Measurements from ENCODE around the gene GNB3.

GNB3 gene

DNA sequence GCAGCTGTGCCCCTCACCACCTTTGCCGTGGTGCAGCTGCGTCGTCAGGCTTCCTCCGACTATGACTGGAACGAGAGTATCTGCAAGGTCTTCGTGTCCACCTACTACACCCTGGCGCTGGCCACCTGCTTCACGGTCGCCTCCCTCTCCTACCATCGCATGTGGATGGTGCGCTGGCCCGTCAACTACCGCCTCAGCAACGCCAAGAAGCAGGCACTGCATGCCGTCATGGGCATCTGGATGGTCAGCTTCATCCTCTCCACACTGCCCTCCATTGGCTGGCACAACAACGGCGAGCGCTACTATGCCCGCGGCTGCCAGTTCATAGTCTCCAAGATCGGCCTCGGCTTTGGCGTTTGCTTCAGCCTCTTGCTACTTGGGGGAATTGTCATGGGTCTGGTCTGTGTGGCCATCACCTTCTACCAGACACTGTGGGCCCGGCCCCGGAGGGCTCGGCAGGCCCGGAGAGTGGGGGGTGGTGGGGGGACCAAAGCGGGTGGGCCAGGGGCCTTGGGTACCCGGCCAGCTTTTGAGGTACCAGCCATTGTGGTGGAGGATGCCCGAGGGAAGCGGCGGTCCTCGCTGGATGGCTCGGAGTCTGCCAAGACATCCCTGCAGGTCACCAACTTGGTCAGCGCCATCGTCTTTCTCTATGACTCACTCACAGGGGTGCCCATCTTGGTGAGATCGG lies 16.5 kb upstream of the GNB3 start:
- no peak for DNase-seq

DNA sequence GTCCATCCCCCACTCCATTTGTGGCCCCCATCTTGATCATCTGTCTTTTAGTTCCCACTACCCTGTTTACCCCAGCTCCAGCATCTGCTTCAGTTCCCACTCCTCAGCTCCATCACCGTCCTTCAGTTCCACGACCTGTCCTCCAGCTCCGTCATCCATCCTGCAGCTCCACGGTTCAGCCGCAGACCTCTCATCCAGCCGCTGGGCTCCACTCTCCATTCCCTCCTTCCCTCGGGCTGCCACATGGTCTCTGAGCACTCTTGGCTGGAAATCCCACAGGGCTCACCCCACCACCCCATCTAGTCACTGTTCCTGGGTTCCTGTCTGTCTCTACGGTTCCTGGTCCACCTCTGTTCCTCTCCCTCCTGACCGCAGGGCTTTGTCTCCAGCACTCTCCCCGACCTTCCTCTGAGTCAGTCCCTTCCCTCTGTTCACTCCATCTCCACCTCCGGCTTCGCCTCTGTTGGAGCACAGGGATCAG lies 15.8 kb upstream of the GNB3 start:
- DNase-seq, result no peak

DNA sequence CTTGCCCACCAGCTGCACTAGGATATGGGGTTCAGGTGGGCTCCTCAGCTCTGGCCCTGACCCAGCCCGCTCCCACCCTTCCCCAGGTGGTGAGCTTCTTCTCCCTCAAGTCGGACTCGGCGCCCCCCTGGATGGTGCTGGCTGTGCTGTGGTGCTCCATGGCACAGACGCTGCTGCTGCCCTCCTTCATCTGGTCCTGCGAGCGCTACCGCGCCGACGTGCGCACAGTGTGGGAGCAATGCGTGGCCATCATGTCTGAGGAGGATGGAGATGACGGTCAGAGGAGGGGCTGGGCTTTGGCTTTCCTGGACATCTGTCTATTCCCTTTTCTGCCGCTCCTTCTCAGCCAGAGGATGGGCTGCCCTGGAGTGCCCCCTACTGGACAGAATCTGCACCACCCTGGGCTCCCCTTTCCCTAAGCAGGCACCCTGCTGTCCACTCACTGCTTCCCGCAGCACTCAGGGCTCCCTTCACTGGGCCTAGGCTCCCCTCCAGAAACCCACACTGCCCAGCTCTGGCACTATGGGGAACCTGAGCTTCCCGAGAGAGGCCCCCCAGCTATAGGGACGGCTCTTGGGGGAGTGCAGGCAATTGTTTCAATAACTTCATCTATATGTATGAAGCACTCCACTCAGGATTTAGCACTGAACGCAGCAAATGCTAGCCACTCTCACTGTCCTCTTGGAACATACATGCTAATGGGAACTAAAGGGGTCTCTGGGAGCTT lies 15.2 kb upstream of the GNB3 start:
- peak; percentile 71 for DNase-seq

DNA sequence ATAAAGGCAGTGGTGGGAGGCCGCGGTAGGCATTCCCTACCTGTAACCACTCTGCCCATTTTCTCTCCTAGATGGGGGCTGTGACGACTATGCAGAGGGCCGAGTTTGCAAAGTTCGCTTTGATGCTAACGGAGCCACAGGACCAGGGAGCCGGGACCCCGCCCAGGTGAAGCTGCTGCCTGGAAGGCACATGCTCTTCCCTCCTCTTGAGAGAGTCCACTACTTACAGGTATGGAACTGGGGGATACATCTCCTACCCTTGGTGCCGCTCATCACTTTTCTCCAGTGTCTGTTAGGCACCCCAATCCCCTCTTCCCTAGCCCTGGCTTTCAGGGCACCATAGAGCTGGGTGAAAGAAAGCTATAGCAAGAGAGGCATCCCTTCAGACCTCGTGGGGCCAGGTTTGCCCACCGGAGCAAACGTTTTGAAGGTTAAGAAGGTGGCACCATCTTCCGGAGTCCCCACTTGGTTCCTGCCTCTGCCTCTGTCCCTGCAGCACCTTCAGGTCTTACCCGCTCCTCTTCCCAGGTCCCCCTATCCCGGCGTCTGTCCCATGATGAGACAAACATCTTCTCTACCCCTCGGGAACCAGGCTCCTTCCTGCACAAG lies 14.5 kb upstream of the GNB3 start:
- DNase-seq, result no peak

DNA sequence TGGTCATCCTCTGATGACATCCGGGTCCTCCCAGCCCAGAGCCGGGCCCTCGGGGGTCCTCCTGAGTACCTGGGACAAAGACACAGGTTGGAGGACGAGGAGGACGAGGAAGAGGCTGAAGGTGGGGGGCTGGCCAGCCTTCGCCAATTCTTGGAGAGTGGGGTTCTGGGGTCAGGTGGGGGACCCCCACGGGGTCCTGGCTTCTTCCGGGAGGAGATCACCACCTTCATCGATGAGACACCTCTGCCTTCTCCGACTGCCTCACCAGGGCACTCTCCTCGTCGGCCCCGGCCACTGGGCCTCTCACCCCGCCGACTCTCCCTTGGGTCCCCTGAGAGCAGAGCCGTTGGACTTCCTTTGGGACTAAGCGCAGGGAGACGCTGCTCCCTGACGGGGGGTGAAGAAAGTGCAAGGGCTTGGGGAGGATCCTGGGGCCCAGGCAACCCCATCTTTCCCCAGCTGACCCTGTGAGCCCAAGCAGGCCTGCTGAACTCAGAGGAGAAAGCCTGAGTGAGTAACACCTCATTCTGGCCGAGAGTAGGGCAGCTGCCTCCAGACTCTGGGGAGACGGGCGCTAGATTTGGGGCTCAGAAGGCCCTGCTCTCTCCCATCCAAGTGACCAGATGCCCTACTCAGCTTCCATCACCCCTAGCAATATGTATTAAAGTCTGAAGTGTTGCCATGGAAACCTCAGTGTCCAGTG lies 13.8 kb upstream of the GNB3 start:
- no peak for DNase-seq

DNA sequence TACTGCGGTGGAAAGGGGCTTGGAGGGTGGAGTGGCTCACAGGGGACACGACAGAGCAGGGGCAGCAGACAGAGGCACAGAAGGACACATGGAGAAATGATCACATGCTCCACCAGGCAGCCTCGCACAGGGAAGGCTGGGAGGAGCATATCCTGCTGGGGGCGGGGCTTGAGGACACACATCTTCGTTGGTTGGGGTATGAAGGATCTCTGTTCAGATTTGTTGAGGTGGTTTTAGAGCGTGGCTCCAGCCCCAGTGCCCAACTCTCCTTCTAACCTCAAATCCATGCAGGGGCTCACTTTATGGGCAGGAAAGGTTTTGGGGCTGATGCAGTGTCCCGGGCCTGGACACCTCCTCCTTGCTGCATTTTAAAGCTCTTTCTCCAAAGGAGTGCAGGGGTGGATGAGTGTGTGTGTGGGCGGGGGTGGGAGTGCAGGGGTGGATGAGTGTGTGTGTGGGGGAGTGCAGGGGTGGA lies 13.3 kb upstream of the GNB3 start:
- DNase-seq, result no peak

DNA sequence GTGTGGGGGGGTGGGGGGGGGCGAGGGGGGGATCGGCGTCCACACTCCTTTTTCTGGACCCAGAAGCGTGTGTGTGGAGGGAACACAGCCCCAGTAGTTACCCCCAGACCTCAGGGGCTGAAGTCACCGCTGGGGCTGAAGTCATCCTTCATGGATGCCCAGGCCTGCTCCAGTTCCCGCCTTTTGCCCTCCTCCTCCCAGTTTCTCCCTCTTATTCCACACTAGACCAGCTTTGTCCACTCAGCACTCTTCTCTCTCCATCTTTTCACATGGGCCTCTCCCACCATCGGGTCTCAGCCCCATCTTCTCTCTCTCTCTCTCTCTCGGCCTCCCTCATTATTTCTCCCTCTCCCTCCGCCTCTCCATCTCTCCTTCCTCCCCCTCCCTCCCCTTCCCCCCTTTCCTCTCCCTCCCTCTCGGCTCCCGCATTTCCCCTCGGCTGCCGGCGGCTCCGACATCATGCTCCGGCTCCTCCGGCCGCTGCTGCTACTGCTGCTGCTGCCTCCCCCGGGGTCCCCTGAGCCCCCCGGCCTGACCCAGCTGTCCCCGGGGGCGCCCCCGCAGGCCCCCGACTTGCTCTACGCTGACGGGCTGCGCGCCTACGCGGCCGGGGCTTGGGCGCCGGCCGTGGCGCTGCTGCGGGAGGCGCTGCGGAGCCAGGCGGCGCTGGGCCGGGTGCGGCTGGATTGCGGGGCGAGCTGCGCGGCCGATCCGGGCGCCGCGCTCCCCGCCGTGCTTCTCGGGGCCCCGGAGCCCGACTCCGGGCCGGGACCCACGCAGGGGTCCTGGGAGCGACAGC lies 12.5 kb upstream of the GNB3 start, which contains the start of gene P3H3:
P3H3 (plus strand) TSS at position 426 of the 799 bp plus-strand sequence; CDS start at position 460, 34 bp downstream.
- no peak for DNase-seq

DNA sequence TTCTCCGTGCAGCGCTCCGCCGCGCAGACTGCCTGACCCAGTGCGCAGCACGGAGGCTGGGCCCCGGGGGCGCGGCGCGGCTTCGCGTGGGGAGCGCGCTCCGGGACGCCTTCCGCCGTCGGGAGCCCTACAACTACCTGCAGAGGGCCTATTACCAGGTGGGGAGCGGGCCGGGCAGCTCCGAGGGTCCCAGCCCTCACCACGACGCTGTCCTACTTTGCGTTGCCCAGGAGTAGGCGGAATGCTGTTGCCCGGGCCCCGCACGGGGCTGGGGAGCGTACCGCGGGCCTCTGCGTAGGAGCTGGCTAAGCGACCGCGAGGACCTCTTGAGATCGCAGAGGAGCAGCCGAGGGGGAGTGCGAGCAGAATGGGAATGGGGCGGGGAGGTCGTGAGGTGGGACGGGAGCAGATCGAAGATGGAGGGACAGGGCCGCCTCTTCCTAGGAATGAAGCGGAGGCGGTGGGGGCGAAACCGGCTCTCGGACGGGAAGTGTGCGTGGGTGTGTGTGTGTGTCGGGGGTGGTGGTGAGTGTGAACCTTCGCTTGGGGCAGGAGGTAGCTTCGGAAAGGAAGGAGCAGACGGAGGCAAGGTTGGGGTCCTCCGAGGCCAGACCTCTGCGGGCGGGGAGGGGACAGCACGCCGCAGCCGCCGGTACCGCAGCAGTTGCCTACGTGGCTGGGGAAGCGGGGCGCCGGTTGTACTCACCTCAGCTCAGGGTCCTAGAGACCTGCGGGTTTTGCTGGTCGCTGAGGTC lies 11.8 kb upstream of the GNB3 start:
- DNase-seq, result peak; percentile 29

DNA sequence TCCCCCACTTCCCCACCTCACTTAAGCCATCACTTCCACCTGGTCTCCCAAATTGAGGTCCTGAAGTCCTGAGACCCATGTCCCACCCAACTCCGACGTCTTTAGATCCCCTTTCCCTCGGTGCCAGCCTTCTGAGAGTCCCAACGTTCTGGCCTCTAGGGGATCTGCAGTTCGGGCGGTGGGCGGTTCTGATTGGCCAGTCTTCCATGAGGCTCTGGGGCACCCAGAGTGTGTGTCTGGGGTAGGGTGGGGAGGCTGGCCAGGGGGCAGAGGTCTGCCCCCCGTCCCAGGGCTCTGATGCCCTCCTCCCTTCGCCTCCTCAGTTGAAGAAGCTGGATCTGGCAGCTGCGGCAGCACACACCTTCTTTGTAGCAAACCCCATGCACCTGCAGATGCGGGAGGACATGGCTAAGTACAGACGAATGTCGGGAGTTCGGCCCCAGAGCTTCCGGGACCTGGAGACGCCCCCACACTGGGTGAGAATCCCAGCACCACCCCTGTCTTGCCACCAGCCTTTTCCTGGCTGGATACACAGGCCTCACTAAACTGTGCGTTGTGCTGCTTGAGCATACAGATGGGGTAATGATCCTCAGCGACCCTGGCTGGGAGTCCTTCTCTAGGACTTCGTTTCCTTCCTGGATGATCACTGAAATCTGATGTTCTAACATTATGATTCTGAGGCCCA lies 11.0 kb upstream of the GNB3 start:
- DNase-seq, result no peak

DNA sequence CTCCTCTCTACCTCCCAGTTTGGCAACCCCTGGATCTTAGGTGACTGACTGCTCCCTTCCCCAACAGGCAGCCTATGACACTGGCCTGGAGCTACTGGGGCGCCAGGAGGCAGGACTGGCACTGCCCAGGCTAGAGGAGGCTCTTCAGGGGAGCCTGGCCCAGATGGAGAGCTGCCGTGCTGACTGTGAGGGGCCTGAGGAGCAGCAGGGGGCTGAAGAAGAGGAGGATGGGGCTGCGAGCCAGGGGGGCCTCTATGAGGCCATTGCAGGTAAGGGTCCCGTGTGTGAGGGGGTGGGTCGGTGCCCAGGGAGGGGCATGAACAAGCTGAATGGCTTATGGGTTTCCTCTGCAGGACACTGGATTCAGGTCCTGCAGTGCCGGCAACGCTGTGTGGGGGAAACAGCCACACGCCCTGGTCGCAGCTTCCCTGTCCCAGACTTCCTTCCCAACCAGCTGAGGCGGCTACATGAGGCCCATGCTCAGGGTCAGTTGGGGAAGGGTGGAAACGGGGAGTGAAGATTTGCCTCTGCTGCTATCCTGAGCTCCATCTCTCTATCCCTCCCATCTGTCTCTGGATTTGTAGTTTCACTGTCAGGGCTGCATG lies 10.3 kb upstream of the GNB3 start:
- DNase-seq, result no peak

DNA sequence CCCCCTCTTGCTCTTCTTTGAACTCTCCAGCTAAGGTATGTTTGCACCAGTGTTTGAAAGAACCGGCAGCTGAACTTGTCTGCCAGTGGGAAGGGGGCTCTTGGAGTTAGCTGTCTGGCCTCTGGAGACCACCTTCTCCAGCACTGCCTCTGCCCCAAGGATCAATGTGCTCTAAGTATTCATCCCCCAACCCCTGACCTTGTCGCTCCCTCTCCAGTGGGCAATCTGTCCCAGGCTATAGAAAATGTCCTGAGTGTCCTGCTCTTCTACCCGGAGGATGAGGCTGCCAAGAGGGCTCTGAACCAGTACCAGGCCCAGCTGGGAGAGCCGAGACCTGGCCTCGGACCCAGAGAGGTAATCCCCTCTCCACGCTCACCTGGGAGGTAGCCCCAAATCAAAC lies 9.7 kb upstream of the GNB3 start:
- no peak for DNase-seq

DNA sequence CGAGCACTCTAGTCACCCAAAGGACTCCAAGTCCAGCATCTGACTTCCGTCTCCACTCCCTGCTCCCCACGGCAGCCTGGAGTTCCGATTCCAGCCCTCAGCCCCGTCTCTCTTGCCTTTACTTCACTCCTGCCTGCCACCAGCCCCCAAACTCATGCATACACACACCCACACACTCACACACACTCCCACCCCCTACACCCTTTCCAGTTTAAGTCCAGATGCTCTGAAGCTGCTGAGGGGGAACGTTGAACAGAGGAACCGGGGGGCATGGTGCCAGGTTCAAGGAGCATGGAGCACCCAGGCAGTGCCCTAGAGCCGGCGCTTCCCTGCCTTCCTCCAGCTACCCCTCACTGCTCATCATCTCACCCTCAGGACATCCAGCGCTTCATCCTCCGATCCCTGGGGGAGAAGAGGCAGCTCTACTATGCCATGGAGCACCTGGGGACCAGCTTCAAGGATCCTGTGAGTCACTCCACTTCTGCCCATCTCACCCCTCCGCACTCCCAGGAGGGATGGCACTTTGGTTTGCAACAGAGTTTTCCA lies 9.2 kb upstream of the GNB3 start:
- DNase-seq, result no peak

DNA sequence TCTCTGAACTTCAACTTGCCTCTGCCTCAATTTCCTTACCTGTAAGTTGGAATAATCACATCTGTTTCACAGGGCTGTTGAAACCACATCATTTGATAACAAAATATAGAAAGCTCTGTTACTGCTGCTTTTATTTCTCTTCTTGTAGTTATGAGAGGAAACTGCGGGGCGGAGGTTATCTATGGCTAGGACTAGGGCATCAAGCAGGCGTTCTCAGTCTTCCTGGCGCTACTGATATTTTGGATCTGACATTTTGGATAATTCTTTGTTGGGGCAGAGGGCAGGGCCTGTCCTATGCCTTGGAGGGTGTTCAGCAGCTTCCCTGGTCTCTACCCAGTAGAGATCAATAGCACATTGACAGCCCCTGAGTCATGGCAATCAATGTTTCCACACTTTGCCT lies 8.6 kb upstream of the GNB3 start:
- no peak for DNase-seq

DNA sequence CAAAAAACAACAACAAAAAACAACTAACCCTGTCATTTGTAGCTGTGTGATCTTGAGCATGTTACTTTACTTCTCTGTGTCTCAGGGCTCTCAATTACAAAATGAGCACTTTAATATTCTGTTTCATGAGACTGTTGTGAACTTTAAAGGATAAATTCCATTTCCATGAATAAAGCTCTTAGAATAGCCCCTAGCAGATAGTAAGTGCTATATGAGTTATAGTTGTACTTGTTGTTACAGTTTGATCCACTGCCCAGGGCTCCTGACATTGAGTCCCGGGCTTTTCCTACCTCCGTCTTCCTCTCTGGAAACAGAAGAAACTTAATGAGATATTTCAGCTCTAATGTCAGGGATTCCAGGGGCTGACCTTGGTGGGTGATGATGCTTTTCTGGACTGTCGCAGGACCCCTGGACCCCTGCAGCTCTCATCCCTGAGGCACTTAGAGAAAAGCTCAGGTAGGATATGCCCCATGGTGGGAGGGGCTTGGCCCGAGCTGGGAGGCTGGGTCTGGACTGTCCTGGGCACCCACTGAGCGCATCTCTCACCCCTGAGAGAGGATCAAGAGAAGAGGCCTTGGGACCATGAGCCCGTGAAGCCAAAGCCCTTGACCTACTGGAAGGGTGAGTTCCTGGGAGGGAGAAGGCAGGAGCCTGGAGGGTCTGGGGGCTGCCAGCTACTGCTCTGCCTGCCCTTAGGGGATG lies 7.4 kb upstream of the GNB3 start:
- DNase-seq, result no peak

DNA sequence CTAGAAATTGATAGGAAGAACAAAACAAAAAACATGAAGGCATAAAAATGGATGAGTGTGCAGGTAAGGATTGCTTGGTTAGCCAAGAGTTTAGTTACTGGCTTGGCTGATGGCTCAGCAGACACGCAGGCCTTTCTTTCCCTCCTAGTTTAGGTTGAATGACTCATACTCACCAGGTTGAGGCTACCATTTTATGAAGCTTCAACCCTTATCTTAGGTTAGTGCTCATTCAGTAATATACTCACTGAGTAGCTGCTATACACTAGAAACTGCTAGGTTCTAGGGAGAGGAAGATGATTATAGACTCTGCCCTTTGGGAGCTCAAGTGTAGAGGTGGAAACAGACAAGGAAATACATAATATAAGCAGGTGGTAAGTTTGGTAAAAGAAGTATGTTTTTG lies 6.5 kb upstream of the GNB3 start:
- no peak for DNase-seq

DNA sequence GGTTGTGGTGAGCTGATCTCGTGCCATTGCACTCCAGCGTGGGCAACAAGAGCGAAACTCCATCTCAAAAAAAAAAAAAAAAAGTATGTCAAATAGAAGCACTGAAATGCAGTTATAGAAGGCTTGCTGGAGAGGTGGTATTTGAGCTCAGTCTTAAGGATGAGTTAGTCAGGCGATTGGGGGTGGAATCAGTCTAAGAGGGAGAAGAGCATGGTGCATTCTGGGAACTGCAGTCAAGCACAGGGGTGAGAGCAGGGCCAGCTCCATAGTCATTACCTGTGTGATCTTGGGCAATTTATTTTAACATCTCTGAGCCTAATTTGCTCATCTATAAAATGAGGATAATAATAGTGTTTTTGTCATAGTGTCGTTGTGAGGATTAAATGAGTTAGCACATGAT lies 5.9 kb upstream of the GNB3 start:
- no peak for DNase-seq

DNA sequence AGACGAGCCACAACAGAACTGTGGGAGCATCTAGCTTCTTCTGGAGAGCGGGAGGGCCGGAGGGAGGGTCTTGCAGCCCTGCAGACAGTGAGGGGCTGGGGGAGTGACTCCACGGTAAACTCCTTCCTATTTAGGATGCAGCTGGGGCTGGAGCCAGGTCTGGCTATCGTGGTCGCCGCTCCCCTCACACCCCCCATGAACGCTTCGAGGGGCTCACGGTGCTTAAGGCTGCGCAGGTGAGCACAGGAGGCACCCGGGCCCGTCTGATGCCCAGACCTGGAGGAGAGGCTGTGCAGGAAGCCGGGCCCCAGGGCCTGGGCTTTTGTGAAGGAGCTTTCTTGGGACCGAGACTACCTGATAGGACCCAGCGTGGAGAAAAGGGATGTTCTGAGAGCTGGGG lies 3.9 kb upstream of the GNB3 start:
- DNase-seq, result no peak

DNA sequence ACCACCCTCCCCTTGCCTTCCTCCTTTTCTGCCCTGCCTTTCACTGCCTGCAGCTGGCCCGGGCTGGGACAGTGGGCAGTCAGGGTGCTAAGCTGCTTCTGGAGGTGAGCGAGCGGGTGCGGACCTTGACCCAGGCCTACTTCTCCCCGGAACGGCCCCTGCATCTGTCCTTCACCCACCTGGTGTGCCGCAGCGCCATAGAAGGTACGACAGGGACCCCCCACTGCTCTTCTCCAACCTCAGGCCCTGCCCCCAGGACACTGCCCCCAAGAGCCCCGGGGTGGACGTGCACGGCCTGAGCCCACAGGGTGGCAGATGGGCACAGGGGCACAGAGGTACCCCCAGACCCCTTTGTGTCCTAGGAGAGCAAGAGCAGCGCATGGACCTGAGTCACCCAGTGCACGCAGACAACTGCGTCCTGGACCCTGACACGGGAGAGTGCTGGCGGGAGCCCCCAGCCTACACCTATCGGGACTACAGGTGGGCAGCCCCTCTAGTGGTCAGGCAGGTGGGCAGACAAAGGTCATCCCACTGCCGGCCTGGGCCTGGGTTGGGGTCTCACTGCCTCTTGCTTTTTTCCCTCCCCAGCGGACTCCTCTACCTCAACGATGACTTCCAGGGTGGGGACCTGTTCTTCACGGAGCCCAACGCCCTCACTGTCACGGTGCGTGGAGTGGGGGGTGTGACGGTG lies 3.2 kb upstream of the GNB3 start:
- no peak for DNase-seq

DNA sequence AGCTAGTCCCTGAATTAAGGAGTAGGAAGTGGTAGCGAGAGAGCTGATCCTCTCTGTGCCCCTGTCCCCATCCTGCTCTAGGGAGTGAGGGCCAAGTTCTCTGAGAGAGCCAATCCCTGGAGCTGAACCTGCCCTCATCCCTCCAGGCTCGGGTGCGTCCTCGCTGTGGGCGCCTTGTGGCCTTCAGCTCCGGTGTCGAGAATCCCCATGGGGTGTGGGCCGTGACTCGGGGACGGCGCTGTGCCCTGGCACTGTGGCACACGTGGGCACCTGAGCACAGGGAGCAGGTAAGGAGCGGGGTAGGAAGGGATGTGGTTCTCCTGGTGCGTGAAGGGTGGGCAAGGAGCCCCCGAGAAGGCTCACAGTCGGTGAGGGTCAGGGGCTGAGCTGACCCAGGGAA lies 1.9 kb upstream of the GNB3 start:
- DNase-seq, result no peak

Data from activated CD4-positive, alpha-beta T cell treated with anti-CD3 and anti-CD28 coated beads for 1 hour (primary cell).